ENCODE measurements around the gene IRAG1. TPM values are rescaled to one million over a fixed set of nuclear protein-coding genes. Genes with fewer than 3 reads are reported as not detected.

IRAG1 gene
- total RNA-seq, 1 donor from 2014 or later, result 5.2 TPM

DNA sequence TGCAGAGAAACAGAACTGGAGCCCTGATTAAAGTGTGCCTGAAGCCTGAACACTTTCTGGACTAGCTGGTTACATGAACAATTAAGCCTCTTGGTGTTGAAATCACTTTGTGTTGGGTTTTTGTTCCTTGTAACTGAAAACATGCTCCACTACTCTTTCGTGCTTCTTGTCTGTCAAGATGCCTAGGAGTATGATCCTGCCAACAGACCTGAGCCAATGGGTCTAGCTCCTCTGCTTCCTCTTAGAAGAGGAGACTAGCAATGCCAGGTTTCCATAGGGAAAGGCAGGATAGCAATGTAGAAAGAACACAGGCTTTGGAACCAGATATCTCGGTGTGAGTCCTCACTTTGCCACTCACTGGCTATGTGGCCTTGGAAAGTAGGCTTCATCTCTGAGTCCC, 40.3 kb downstream of the IRAG1 start:
- intact Hi-C loops (cut with micrococcal nuclease), result no loop called here
- ATAC-seq (no peak), DNase-seq (no peak)

DNA sequence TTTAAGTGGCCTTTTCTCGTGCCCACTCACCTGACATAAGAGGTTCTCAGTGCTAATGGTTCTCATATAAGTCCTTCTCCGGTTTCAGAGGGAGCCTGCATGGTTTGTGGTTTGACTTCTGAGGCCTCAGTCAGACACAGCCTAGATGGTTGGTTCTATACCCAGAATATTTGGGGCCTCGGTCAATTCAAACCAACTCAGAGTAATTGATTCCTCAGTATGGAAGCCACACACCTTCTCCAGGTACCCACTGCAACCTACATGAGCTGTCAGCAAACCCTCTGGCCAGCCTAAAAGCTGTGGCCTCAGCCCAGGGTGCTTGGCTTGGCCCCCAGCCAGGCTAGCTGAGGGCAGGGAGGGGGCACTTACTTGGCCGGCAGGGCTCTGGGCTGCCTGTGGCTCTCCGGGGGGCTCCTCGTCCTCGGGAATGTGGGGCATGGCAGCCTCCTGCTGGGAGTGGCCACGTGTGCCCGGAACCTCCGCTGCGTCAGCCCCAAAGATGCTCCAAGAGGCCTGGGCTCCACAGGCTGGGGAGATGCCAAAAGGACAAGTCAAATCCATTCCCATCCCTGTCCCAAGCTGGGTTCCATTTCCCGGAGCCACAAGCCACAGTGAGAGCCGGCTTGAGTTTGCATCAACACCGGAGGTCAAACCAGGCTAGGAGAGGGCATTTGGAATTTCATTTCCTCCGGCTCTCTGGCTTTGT, 41.7 kb downstream of the IRAG1 start:
- intact Hi-C loops (cut with micrococcal nuclease), result no loop called here
- ATAC-seq (peak; percentile 37), DNase-seq (no peak)

GRCh38 chr11:10650630-10651029, 42.9 kb downstream of the IRAG1 start:
- ATAC-seq (no peak), DNase-seq (no peak)
- intact Hi-C loops (cut with micrococcal nuclease), result no loop called here

GRCh38 chr11:10650166-10650565, 43.4 kb downstream of the IRAG1 start:
- ATAC-seq (no peak), DNase-seq (no peak)
- intact Hi-C loops (cut with micrococcal nuclease), result no loop called here

DNA sequence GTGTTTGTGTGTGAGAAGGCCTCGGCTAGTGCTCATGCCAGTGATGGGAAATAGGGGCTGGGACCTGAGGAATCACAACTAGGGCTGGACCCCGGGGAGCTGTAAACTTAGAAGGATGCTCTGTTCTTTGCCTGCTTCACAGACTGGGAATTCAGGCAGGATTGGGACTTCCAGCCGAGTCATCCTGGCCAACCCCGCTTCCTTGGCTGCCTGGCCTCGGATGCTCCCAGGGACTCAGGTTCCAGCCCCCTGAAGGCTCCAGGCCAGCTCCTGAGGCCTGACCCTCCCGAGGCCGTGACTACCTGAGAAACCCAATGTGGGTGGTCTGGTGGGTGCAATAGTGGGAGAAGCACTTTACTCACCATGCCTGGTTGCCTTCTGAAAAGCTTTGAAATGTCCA, 44.7 kb downstream of the IRAG1 start:
- intact Hi-C loops (cut with micrococcal nuclease), result loop anchor here (10.0 kb wide), 1 partner anchor 86 kb away; no protein-coding TSS in a partner anchor
- DNase-seq (no peak), ATAC-seq (no peak)

GRCh38 chr11:10646681-10647355, 46.7 kb downstream of the IRAG1 start:
- ATAC-seq (no peak), DNase-seq (no peak)
- intact Hi-C loops (cut with micrococcal nuclease), result loop anchor here (10.0 kb wide), 1 partner anchor 88 kb away; no protein-coding TSS in a partner anchor

DNA sequence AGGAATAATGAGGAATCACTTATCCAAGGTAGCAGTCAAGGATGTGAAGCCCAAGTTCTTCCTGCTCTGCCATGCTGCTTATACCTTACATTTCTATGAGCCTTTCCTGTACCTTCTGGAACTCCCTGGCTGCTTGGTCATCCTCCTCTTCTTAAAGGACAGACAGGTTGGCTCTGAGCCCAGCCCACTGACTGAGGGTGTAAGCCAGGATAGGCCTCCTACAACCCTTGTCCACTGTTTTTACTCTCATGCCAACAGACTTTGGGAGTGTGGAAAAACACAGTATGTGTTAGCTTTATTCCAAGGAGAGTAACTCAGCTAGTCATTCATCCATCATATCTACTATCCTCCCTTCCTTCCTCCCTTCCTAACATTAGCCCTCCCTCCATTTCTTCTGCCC, 47.5 kb downstream of the IRAG1 start:
- DNase-seq (peak; percentile 48), ATAC-seq (peak; percentile 57)
- intact Hi-C loops (cut with micrococcal nuclease), result loop anchor here (10.0 kb wide), 1 partner anchor 89 kb away; no protein-coding TSS in a partner anchor

- intact Hi-C loops (cut with micrococcal nuclease), result loop anchor here (10.0 kb wide), 1 partner anchor 89 kb away; no protein-coding TSS in a partner anchor
- ATAC-seq, result no peak
- no peak for DNase-seq
These were observed 48.3 kb downstream of the IRAG1 start for GRCh38 chr11:10645212-10645795.

Other genes starting within 250 kb of the IRAG1 start
- gene AMPD3, start 238.5 kb downstream of the IRAG1 start, total RNA-seq, result 3.7 TPM
- 34.1 TPM for gene RNF141, start 152.6 kb downstream of the IRAG1 start, total RNA-seq
- 53.8 TPM for gene LYVE1, start 125.1 kb downstream of the IRAG1 start, total RNA-seq
- 25.6 TPM for gene CTR9, start 57.5 kb upstream of the IRAG1 start, total RNA-seq
- 739 TPM for gene EIF4G2, start 115.2 kb upstream of the IRAG1 start, total RNA-seq
- gene ZBED5, start 164.3 kb upstream of the IRAG1 start, total RNA-seq, result 41.7 TPM

Measured in left ventricle myocardium superior (tissue), 1 donor.